Measurements from ENCODE around the gene NADSYN1. TPM values are rescaled to one million over a fixed set of nuclear protein-coding genes. Genes with fewer than 3 reads are reported as not detected.

Gene NADSYN1
- total RNA-seq, 6 experiments from 2014 or later: 39.3 to 48.0 (median 46.7) TPM

GRCh38 chr11:71434576-71435130 lies 18.4 kb upstream of the NADSYN1 start:
- H3K4me3 Mint-ChIP-seq: no peak overlapping the region
- H3K4me1 Mint-ChIP-seq (ENCODE audit: low read depth): no peaks in the 10 kb centered on the region
- H3K27ac Mint-ChIP-seq: no peak overlapping the region
- H3K27me3 Mint-ChIP-seq (ENCODE audit: insufficient read depth): peaks cover 7% of the 10 kb centered on the region; the same call in 1 of the 2 replicates
- TF ChIP-seq CTCF (IDR thresholded peaks at IDR 0.05): no peak
- H3K36me3 Mint-ChIP-seq (ENCODE audit: low read depth): peaks cover 5% of the 10 kb centered on the region; the same call in 1 of the 2 replicates
- H3K9me3 Mint-ChIP-seq: no peaks in the 10 kb centered on the region
- DNase-seq: no peak

- no peak for DNase-seq
- H3K36me3 Mint-ChIP-seq (ENCODE audit: low read depth): peaks cover 5% of the 10 kb centered on the region; the same call in 1 of the 2 replicates
- no peak overlapping the region for H3K4me3 Mint-ChIP-seq
- no peak overlapping the region for H3K27ac Mint-ChIP-seq
- H3K27me3 Mint-ChIP-seq (ENCODE audit: insufficient read depth): peaks cover 4% of the 10 kb centered on the region; the same call in 1 of the 2 replicates
- H3K9me3 Mint-ChIP-seq: no peaks in the 10 kb centered on the region
- TF ChIP-seq CTCF (IDR thresholded peaks at IDR 0.05): no peak
- H3K4me1 Mint-ChIP-seq (ENCODE audit: low read depth): no peaks in the 10 kb centered on the region
Observed at GRCh38 chr11:71435278-71435951, 17.6 kb upstream of the NADSYN1 start.

GRCh38 chr11:71436861-71437260 lies 16.1 kb upstream of the NADSYN1 start:
- DNase-seq: no peak
- Mint-ChIP-seq H3K27me3 (ENCODE audit: insufficient read depth) (no peaks in the 10 kb centered on the region), H3K27ac (no peak overlapping the region), H3K4me1 (ENCODE audit: low read depth) (no peaks in the 10 kb centered on the region), H3K4me3 (no peak overlapping the region), H3K9me3 (no peaks in the 10 kb centered on the region), H3K36me3 (ENCODE audit: low read depth) (peaks cover 9% of the 10 kb centered on the region; the same call in 1 of the 2 replicates)
- no peak for TF ChIP-seq CTCF (IDR thresholded peaks at IDR 0.05)

- H3K27me3 Mint-ChIP-seq (ENCODE audit: insufficient read depth): no peaks in the 10 kb centered on the region
- no peak for DNase-seq
- no peak overlapping the region for H3K4me3 Mint-ChIP-seq
- H3K27ac Mint-ChIP-seq: no peak overlapping the region
- peaks cover 9% of the 10 kb centered on the region; the same call in 1 of the 2 replicates for H3K36me3 Mint-ChIP-seq (ENCODE audit: low read depth)
- no peak for TF ChIP-seq CTCF (IDR thresholded peaks at IDR 0.05)
- H3K4me1 Mint-ChIP-seq (ENCODE audit: low read depth): no peaks in the 10 kb centered on the region
- no peaks in the 10 kb centered on the region for H3K9me3 Mint-ChIP-seq
Observed at GRCh38 chr11:71437399-71437798, 15.6 kb upstream of the NADSYN1 start.

- H3K4me1 Mint-ChIP-seq (ENCODE audit: low read depth): no peaks in the 10 kb centered on the region
- no peak for DNase-seq
- H3K27ac Mint-ChIP-seq: no peak overlapping the region
- H3K4me3 Mint-ChIP-seq: no peak overlapping the region
- TF ChIP-seq CTCF (IDR thresholded peaks at IDR 0.05): no peak
- H3K9me3 Mint-ChIP-seq: no peaks in the 10 kb centered on the region
- 0 out of 2 replicates have a peak, but pooled peaks cover 2% of the 10 kb centered on the region for H3K27me3 Mint-ChIP-seq (ENCODE audit: insufficient read depth)
- peaks cover 9% of the 10 kb centered on the region; the same call in 1 of the 2 replicates for H3K36me3 Mint-ChIP-seq (ENCODE audit: low read depth)
Observed at GRCh38 chr11:71437879-71438278, 15.1 kb upstream of the NADSYN1 start.
